ENCODE measurements around the gene CAMTA1.

Gene CAMTA1

DNA sequence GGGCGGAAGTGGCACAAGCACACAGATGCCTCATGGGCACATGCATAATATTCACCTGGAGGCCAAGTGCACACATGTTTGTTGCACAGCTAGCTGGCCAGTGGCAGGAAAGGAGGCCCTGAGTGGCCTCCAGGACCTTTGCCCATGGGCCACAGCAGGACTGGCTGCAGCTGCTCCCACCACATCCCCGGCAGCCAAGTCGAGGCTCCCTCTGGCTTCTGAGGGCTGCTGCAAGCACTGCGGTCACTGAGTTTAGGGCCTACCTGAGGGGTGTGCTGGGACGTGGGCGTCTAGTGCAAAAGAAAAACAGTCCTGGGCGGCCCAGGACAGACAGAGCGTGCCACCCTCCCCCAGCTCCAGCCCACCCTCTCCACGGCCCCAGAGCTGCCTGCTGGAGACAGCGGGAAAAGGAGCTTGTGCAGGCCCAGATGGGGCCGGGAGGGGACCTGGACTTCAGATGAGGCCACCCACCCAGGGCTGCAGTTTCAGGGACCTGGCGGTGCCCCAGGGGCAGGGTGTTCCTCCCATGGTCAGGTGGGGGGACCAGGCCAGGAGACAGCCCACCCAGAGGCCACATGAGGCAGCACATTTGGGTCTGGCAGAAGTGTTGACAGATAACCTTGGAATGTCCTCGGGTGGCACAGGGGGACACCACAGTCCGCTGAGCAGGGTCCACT lies 720.0 kb downstream of the CAMTA1 start:
- TF ChIP-seq POLR2A (IDR thresholded peaks at IDR 0.05; ENCODE audit: low read length), result no peak
- no peak for TF ChIP-seq GATA1 (IDR thresholded peaks at IDR 0.05; ENCODE audit: low read depth, low read length)
- no peak for DNase-seq

GRCh38 chr1:7505771-7506453 lies 720.7 kb downstream of the CAMTA1 start:
- DNase-seq, result no peak
- no peak for TF ChIP-seq GATA1 (IDR thresholded peaks at IDR 0.05; ENCODE audit: low read depth, low read length)
- TF ChIP-seq POLR2A (IDR thresholded peaks at IDR 0.05; ENCODE audit: low read length), result no peak

- no peak for DNase-seq
- TF ChIP-seq POLR2A (IDR thresholded peaks at IDR 0.05; ENCODE audit: low read length), result no peak
- TF ChIP-seq GATA1 (IDR thresholded peaks at IDR 0.05; ENCODE audit: low read depth, low read length), result no peak
These were observed 721.4 kb downstream of the CAMTA1 start for GRCh38 chr1:7506454-7507284.

DNA sequence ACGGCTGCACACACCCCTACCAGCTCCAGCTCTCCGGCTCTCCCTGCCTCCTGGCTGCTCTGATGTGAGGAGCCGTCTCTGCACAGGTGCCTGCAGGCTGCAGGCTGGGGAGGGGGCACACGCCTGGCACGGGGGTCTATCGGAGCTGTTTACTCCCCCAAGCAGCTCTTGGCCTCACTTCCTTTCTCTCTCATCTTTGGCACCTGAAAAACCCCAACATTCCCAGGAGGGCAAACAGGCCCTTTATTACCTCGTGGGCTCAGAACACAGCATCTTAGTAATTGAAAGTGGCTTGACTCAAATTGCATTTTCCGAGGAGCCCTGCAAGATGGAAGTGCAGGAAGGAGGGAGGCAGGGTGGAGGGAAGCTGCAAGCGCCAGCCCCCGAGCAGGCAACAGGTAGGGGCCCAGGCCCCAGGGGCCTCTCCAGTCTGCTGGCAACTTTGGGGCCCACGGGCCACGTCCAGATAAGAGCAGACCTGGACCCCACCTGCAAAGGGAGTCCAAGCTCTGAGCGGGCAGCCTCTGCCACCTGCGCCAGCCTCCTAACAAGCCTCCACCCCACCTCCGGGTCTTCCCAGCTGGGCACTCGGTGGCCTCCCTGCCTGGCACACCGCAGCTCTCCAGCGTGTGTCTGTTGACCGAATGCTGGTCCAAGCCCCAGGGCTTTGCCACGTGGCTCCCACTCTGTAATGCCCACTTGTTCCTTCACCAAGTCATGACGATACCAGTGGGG lies 722.2 kb downstream of the CAMTA1 start:
- TF ChIP-seq GATA1 (IDR thresholded peaks at IDR 0.05; ENCODE audit: low read depth, low read length) (no peak), POLR2A (IDR thresholded peaks at IDR 0.05; ENCODE audit: low read length) (no peak)
- no peak for DNase-seq

DNA sequence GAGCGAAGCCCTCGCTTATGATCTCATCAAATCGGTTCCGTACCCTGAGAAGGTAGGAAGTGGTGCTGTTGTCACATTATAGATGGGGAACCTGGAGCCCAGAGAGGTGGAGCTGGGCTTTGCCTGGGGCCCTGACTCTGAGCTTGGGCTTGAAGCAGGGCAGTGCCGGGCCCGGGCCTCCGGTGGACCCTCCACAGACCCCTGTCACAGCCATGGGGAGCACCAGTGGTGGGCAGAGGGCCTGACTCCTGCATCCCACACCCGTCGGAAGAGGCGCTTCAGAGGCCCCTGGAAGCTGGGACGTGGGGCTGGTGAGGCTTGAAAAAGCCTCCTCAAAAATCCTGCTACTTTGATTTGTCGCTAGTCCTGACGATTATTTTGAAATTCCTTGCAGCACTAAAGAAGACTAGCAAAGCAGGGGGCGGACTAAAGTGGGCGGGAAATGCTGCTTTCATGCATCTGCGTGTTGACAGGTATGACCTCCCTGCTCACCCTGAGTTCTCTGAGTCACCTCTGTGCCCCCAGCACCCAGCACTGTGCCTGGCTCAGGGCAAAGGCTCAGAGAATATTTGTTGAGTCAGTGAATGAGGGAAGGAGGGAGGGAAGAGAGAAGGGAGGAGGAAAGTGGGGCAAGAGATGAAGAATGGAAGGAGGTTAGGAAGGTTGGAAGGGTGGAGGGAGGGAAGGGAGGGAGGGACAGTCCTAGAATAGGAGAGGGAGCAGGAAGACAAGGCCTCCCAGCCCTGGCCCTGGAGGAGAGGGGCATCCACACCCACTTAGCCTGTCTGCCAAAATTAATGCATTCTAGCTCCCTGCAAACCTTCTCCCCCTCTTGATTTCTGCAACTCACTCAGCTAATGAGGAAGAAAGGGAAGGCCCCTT lies 723.0 kb downstream of the CAMTA1 start:
- no peak for DNase-seq
- TF ChIP-seq GATA1 (IDR thresholded peaks at IDR 0.05; ENCODE audit: low read depth, low read length) (no peak), POLR2A (IDR thresholded peaks at IDR 0.05; ENCODE audit: low read length) (no peak)

GRCh38 chr1:7508934-7509519 lies 723.8 kb downstream of the CAMTA1 start:
- TF ChIP-seq POLR2A (IDR thresholded peaks at IDR 0.05; ENCODE audit: low read length), result no peak
- no peak for TF ChIP-seq GATA1 (IDR thresholded peaks at IDR 0.05; ENCODE audit: low read depth, low read length)
- no peak for DNase-seq

DNA sequence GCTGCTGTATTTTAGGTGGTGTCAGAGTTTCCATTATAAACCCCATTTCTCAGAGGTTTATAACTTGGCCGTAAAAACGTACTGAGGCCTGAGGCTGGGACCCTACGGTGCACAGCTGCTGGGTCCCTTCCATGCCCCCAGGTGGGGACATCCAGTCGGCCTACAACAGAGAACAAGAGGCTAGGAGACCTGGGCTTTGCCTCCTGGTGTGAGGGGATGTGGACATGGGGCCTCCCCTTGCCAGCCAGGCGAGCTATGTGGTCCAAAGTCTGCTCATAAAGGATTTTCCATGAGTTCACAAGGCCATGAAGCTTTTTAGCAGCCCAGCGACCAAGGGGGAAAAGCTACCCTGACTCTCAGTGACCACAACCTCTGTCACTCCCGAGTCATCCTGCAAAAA lies 724.3 kb downstream of the CAMTA1 start:
- TF ChIP-seq GATA1 (IDR thresholded peaks at IDR 0.05; ENCODE audit: low read depth, low read length), result no peak
- no peak for TF ChIP-seq POLR2A (IDR thresholded peaks at IDR 0.05; ENCODE audit: low read length)

GRCh38 chr1:7510389-7510931 lies 725.2 kb downstream of the CAMTA1 start:
- TF ChIP-seq POLR2A (IDR thresholded peaks at IDR 0.05; ENCODE audit: low read length) (no peak), GATA1 (IDR thresholded peaks at IDR 0.05; ENCODE audit: low read depth, low read length) (no peak)

More for the DNA sequence above, 724.3 kb downstream of the CAMTA1 start:
- DNase-seq, result no peak

DNA sequence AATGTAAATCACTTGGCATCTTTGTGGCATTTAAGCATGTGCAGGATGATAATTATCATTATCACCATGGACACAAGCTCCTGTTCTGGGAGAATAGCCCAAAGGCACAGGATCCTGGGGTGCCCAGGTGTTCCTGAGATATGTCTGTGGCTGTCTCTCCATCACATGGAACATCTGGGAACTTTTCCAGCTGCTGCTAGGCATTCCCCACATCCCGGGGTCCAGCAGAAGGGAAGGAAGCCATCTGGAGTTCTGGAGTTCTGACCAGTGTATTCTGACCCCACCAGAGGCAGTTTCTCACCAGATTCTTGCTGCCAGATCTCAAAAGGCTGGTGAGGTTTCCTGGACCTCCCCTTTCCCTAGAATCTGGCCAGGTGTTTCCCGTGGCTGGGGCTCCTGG lies 726.1 kb downstream of the CAMTA1 start:
- no peak for DNase-seq
- TF ChIP-seq POLR2A (IDR thresholded peaks at IDR 0.05; ENCODE audit: low read length) (no peak), GATA1 (IDR thresholded peaks at IDR 0.05; ENCODE audit: low read depth, low read length) (no peak)

More at GRCh38 chr1:7510389-7510931, 725.2 kb downstream of the CAMTA1 start:
- DNase-seq, result no peak

DNA sequence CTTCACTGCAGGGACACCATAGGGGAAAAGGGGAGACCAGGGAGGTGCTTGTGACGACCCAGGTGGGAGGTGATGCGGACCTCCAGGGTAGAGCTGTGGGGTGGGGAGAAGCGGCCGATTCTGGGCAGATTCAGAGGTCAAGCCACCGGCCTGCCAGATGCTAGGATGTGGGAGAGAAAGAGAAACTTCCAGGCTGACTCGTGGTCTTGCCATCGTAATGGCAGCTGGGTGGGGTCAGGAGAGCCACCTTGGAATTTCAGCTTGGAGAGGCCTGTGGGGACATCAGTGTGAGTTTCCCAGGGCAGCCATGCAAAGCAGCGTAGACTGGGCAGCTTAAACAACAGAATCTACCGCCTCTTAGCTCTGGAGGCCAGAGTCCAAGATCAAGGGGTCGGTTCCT lies 727.8 kb downstream of the CAMTA1 start:
- TF ChIP-seq GATA1 (IDR thresholded peaks at IDR 0.05; ENCODE audit: low read depth, low read length), result no peak
- TF ChIP-seq POLR2A (IDR thresholded peaks at IDR 0.05; ENCODE audit: low read length), result no peak
- no peak for DNase-seq

- TF ChIP-seq POLR2A (IDR thresholded peaks at IDR 0.05; ENCODE audit: low read length) (no peak), GATA1 (IDR thresholded peaks at IDR 0.05; ENCODE audit: low read depth, low read length) (no peak)
- DNase-seq, result no peak
These were observed 729.9 kb downstream of the CAMTA1 start for GRCh38 chr1:7515175-7515574.

DNA sequence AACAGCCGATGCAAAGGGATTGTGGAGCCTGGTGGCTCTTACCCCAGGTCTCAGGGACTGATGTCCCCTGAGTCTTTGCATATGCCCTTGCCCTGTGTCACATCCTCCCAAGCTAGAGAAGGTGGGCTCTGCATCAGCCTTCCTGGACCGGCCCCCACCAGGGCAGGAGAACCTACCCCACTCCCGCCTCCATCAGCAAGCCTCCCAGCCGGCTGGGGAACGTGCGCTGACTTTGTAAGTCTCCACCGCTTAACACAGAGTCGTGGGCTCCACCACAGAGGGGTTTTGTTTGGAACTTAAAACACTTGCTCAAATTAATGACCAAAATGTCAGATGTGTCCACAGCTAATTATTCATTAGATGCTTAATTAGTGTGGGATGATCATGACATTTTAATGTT lies 730.6 kb downstream of the CAMTA1 start:
- TF ChIP-seq POLR2A (IDR thresholded peaks at IDR 0.05; ENCODE audit: low read length) (no peak), GATA1 (IDR thresholded peaks at IDR 0.05; ENCODE audit: low read depth, low read length) (no peak)
- no peak for DNase-seq

All from erythroblast (primary cell).